Kidney (tissue), 14 donors: ENCODE data around the gene HSD3B7. TPM values are rescaled to one million over a fixed set of nuclear protein-coding genes. Genes with fewer than 3 reads are reported as not detected.

Source experiments
- DNase-seq, 5 donors: peaks; one replicate each; pipeline ENCODE4 v3.0.0-alpha.2; 2013 to 2020
- FAIRE-seq: peaks from 2 replicates; lab custom pipeline; 2012; peaks lifted over from hg19 to GRCh38; lab: Jason Lieb, UNC
- H3K27ac ChIP-seq, 2 donors: one replicate each; pipeline ENCODE4 v1.7.0; 2013; ENCODE audit warnings: low read depth in 2 of 2, low read length in 2 of 2, inconsistent platforms in 1 of 2
- H3K27me3 ChIP-seq: one replicate; pipeline ENCODE4 v1.7.1; 2013; ENCODE audit warnings: low read length, inconsistent platforms; ENCODE audit not compliant: control insufficient read depth, insufficient read depth
- H3K36me3 ChIP-seq, 3 donors: one replicate each; pipeline versions ENCODE4 v1.7.0 to v1.7.1; 2013; ENCODE audit warnings: low read length in 3 of 3, control low read depth in 1 of 3, inconsistent platforms in 1 of 3; ENCODE audit not compliant: insufficient read depth in 3 of 3, control insufficient read depth in 2 of 3
- H3K4me1 ChIP-seq, 3 donors: one replicate each; pipeline versions ENCODE4 v1.7.0 to v1.7.1; 2013; ENCODE audit warnings: low read length in 3 of 3, inconsistent platforms in 1 of 3, low read depth in 1 of 3; ENCODE audit not compliant: control insufficient read depth in 2 of 3, insufficient read depth in 2 of 3
- H3K4me3 ChIP-seq, 3 donors: one replicate each; pipeline versions ENCODE4 v1.7.0 to v1.8.1; 2013; ENCODE audit warnings: low read length in 3 of 3, control low read depth in 1 of 3, inconsistent platforms in 1 of 3
- H3K9ac ChIP-seq, 3 donors: one replicate each; pipeline versions ENCODE4 v1.7.0 to v1.7.1; 2013; ENCODE audit warnings: low read length in 3 of 3, control low read depth in 1 of 3, inconsistent platforms in 1 of 3
- H3K9me3 ChIP-seq, 3 donors: one replicate each; pipeline versions ENCODE4 v1.7.0 to v1.7.1; 2013; ENCODE audit warnings: low read length in 3 of 3, control low read depth in 1 of 3, inconsistent platforms in 1 of 3; ENCODE audit not compliant: control insufficient read depth in 2 of 3, insufficient read depth in 1 of 3
- CTCF ChIP-seq: IDR thresholded peaks from 3 replicates; pipeline ENCODE4 v1.5.1; 2012; ENCODE audit warnings: mild to moderate bottlenecking, moderate library complexity, borderline replicate concordance; ENCODE audit not compliant: insufficient read depth; ENCODE audit errors: extremely low read depth
- intact Hi-C: fragments of 100-400 bp; cut with DNase I; formaldehyde crosslinking; loops from one replicate; pipeline ENCODE4 v1.11.1; 2022
- polyA plus RNA-seq: library from polyadenylated mRNA; stranded (reverse); fragments of 350-450 nt; fragmentation: Illumina TruSeq; extraction: RNeasy Lipid Tissue Mini Kit (QIAGEN cat#74804); gene quantifications from one replicate; pipeline ENCODE4 v1.2.3, GENCODE V29; 2014; ENCODE audit warnings: low read depth, low replicate concordance; ENCODE audit not compliant: insufficient read depth
- total RNA-seq: library from RNA; stranded (reverse); fragmentation: NEBNext Ultra II Directional; extraction: Animal tissue kit (Norgen Biotek cat#: 25700); gene quantifications from one replicate; pipeline ENCODE4 v1.2.1, GENCODE V29; 2021
- donor health status: control.
- donor health status: control.
- donor health status: control.
- donor health status: control.
- donor health status: control.
- donor health status: DM: yes; HTN: yes; CAD: no.
- donor health status: Normal renal cell carcinoma (clear cell type).

The HSD3B7 gene
- total and polyA plus RNA-seq, 2 donors from 2014 or later, result 24.4 to 40.5 TPM

DNA sequence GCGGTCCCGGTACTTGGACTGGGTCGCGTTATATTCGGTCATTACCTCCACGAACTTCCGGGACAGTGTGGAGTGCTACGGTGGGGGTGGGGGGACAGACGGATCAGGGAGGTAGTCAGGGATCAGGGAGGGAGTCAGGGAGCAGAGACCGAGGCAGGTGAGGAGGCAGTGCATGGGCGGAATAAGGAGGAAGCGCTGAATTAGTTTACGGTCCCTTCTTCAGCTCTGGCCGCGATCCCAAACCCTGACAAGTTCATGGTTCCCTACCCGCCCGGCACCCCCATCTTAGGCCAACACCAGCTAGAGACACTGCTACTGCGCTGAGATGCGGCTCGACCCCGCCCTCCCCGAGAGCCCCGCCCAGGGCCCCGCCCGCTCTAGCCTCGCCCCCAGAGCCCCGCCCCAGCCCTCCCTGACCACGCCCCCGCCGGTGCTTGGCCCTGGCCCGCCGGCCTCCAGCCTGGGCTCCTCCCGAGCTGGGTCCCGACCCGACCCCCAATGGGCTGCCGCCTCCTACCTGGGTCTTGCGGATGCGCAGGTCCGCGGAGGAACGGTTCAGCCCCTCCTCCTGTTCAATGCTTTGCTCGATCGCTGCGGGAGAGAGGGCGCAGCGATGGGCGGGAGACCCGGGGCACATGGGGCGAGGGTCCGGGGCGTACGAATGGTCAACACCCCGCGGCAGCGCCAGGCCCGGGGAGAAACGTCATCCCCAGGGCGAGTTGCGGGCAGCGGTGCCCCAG, 12.1 kb downstream of the HSD3B7 start:
- Histone ChIP-seq H3K27ac (peak overlapping the region; percentile 47 to 74), H3K27me3 (peaks cover 2% of the 10 kb centered on the region), H3K9me3 (no peaks in the 10 kb centered on the region), H3K4me3 (peak overlapping the region; percentile 45 to 76 (median 73)), H3K4me1 (peaks cover 0 to 9% (median 0%) of the 10 kb centered on the region in 3 donors), H3K9ac (peak overlapping the region in 2 of 3 donors; percentile 22 to 77), H3K36me3 (no peaks in the 10 kb centered on the region)
- FAIRE-seq (no peak), DNase-seq (peak; percentile 24 to 95 (median 63))
- intact Hi-C loops, result no loop called here
- no peak for TF ChIP-seq CTCF

DNA sequence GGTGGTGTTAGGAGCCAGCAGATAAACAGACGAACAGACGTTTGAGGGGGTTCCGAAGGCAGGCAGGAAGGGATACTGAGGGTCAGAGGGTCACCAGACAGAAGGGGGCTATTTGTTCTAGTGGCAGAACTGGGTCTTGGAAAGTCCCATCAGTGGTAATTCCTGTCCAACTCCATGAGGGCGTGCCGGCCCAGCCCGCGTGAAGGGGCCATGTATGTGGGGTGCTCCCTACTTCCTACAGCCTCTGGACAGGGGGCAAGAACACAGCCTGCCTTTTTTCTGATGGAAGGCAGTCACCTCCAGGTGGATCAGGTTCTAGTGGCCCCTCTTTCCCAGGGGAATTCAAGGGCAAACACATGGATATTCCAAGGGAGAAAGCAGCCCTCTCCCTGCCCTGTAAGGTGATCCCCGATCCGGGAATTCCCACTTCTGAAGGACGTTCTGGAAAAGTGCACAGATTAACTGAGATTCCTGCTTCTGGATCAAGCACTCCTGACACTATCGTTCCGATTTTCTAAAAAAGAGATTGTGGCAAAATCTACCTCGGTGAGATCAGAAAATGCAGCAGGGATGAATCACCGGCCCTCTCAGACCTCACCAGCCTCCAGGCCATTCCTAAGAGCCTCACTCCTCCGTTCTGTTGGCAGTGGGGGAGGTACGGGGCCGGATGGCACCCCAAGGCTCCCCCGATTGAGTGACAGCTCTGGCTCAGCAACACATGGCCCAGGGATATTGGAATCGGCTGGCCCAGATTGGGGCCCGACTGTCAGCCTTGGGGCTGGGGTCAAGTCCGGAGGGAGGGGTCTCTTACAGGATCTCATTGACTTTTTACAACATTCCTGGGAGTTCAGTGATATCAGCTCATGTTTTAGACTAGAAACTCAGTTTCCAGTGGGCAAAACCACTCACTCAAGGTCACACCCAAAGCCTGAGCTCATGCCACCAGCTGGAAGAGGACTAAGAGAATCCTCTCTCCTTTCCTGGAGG, 13.0 kb downstream of the HSD3B7 start:
- no peak for TF ChIP-seq CTCF
- intact Hi-C loops, result no loop called here
- H3K9me3 ChIP-seq, result no peaks in the 10 kb centered on the region
- FAIRE-seq, result no peak
- H3K27me3 ChIP-seq, result peaks cover 2% of the 10 kb centered on the region
- no peak for DNase-seq
- H3K27ac ChIP-seq, result peak overlapping the region; percentile 43 to 47
- peaks cover 0 to 9% (median 0%) of the 10 kb centered on the region in 3 donors for H3K4me1 ChIP-seq
- H3K9ac ChIP-seq, result peak overlapping the region in 1 of 3 donors; percentile 34
- peak overlapping the region in 2 of 3 donors; percentile 24 to 73 for H3K4me3 ChIP-seq
- H3K36me3 ChIP-seq, result no peaks in the 10 kb centered on the region

DNA sequence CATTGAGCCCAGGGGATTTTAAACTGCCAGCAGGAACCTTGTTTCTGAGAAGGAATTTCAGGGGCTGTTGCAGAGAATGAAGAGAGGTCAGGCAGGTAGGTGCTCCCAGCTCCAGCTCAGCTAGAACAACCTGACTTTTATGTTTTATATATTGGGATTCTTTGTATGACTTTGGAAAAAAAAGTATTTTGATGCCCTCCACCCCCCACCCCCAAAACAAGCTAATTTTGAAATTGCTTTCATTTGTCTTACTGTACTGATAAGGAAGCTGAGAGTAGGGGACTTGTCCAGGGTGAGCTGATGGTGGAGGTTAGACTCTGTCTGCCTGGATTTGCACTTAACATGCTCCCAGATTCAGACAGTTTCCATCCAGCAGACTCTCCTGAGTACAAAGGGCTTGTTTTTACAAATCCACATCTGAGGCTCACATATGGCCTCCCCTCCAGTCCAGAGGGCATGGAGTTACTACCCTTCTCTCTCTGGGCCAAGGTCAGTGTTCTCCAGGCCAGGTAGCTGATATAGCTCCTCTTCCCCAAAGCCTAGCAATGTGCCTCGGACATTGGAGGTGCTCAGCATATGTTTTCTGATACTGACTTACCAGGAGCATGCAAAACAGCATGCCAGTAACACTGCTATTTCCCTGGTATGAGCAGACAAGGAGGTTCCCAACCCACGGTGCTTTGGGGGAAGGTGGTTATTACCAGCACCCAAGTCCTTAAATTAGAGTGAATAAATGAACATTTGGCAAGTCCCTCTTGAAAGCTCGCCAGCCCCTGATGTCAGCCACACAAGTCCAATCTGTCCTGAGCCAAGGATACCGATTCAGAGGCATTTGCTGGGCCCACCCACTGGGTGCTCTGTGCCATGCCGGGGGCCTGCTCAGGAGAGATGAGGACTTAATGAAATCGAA, 14.1 kb downstream of the HSD3B7 start:
- no peak overlapping the region for H3K27ac ChIP-seq
- intact Hi-C loops, result no loop called here
- H3K4me1 ChIP-seq, result peaks cover 0 to 9% (median 0%) of the 10 kb centered on the region in 3 donors
- H3K9ac ChIP-seq, result no peak overlapping the region
- H3K27me3 ChIP-seq, result peaks cover 2% of the 10 kb centered on the region
- DNase-seq (no peak), FAIRE-seq (no peak)
- no peak for TF ChIP-seq CTCF
- no peaks in the 10 kb centered on the region for H3K36me3 ChIP-seq
- H3K9me3 ChIP-seq, result no peaks in the 10 kb centered on the region
- no peak overlapping the region for H3K4me3 ChIP-seq
